ENCODE measurements around the gene CD46.

The CD46 gene

DNA sequence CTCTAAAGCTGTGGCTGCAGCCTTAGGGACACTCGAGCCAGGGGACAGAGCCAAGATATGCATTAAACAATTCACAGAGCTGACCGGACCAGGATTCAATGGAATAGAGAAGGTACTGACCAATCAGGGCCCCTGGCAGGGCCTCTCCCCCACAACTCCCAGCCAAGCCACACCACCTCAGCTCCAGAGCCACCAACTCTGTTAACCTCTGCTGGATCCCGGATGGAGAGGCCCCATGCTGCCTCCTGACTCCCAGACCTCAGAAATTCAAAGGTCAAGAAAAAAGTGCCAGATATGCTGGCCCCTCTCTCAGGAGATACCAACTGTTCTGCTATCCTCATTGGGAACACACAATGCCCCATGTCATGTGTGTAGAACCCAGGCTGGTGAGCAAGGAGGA is 62.1 kb downstream of the CD46 start:
- no peak for DNase-seq (ENCODE audit: low read depth in 2 of 2)

DNA sequence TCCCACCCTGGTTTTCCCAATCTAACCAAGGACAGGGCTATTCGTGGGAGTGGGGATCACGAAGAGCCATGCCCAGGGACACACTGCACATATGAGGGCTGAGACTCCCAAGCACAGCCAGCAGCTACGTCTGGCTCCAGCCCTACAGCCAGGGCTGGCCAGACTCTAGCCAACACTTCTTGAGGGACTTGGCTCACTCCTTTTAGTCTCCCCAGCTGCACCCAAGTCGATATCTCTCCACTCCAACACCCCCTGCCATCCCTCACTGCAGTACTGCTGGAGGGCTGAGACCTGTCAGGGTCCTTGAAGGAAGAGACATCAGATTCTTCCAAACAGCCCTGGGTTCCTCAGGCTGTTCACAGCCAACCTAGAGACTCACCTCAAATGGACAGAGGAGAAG is 62.6 kb downstream of the CD46 start:
- DNase-seq (ENCODE audit: low read depth in 2 of 2) = no peak

DNA sequence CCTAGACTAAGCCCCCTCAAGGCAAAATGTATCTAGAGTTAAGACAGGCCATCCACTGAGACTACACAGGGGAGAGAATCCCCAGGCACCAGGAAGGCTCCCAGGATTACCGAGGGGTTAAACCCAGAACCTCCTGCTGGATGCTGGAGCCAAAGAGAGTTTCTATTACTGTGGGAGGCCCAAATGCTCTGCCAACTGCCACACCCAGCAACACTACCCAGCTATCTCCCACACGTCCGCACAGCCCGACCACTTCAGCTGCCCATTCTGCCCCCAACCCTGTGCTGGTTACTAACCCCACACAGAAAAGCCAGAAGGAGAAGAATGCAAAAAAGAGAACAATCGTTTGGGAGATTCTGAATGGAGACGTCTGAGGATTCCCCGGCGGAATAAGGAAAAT is 63.6 kb downstream of the CD46 start:
- no peak for DNase-seq (ENCODE audit: low read depth in 2 of 2)

DNA sequence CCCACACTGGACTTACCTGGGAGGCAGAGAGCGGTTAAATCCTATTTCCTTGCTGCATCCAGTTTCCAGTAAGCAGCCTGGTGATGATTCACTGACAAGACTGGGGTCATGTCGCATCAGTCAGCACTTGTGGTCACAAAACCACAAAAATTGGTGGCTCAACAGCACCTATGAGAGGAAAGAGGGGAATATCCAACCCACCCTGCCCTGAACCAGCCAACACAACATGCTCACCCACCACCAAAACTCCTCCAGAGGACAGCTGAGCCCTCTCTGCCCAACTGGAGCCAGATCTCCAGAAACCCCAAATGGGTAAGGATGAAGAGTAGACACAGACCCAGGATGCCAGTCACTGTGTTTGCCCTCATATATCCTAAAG is 64.0 kb downstream of the CD46 start:
- peak; percentile 41 to 49 for DNase-seq (ENCODE audit: low read depth in 2 of 2)

DNA sequence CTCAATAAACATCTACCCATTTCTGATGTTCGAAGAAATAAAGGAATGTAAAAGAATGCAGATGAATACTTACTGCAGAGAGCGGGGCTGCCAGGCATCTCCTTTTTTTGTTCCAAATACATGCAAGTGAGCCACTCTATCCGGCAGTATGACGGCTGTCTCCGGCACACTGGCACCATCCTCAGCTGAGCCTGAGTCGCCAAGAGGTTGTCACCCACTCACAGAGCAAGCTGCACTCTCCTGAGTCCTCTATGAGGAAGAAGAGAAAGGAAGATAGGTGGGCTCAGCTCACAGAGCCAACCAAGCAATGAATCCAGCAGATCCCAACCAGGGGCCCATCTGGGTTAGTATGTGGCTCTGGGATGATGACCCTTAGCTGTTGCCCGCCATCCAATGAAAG is 65.3 kb downstream of the CD46 start:
- no peak for DNase-seq (ENCODE audit: low read depth in 2 of 2)

DNA sequence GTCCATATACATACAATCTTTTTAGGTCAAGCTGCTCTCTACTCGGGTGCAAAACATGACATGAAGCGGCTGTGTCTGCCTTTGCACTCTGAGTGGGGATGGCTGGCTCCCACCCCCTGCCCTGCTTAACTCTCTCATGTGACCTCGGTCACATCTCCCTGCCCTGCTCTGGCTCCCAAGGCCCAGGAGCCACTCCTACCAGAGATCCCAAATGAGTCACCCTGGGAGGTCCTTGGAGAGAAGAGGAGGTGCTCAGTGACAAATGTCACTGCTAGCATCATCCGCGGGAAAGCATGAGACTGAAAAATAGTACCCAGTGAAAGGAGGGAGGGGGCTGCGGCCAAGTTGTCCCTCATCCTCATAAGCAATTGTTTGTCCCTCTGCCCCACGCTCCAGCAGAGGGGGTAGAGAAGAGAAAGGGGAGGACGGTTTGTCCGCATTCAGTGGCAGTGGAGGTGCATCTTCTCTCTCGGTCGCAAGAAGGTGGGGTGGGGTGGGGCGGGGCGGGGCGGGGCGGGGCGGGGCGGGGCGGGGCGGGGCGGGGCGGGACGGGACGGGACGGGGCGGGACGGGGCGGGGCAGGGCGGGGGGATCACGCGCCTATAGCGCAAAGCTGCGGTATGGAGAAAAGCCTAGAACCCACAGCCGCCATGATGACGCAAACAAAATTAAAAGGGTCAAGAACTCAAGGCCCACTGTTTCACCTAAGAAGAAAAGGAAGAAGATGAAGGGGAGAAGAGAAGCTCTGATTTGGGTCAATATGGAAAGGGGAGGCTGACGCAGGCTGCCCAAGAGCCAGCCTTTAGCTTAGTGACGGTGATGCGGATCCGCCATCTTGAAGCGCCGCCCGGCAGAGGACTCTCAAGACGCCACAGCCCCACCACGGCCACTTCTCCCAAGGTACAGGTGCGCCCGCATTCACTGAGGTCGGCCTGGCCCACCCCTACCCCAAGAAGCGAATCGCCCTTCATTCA is 66.2 kb downstream of the CD46 start:
- no peak for DNase-seq (ENCODE audit: low read depth in 2 of 2)

DNA sequence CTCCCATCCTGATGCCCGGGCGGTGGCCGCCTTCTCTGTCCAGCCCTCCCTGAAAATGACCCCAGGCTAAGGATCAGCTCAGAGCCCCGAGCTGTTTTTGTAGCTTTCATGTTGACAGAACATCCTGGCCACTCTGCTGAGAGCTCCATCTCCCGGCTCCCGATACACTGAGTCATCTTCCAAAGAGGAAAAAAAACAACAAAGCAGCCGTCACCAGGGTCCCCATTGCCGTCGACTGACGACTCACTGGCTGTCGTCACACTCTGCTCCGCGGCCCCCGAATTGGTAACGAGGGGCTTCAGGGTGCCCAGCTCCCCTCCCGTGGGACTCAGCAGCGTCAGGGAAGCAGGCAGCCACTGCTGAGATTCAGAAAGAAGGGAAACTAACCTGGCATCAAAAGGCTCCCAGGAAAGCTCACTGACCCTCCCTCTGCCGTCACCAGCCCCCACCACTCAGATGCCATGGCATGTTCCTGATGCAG is 67.2 kb downstream of the CD46 start:
- no peak for DNase-seq (ENCODE audit: low read depth in 2 of 2)

DNA sequence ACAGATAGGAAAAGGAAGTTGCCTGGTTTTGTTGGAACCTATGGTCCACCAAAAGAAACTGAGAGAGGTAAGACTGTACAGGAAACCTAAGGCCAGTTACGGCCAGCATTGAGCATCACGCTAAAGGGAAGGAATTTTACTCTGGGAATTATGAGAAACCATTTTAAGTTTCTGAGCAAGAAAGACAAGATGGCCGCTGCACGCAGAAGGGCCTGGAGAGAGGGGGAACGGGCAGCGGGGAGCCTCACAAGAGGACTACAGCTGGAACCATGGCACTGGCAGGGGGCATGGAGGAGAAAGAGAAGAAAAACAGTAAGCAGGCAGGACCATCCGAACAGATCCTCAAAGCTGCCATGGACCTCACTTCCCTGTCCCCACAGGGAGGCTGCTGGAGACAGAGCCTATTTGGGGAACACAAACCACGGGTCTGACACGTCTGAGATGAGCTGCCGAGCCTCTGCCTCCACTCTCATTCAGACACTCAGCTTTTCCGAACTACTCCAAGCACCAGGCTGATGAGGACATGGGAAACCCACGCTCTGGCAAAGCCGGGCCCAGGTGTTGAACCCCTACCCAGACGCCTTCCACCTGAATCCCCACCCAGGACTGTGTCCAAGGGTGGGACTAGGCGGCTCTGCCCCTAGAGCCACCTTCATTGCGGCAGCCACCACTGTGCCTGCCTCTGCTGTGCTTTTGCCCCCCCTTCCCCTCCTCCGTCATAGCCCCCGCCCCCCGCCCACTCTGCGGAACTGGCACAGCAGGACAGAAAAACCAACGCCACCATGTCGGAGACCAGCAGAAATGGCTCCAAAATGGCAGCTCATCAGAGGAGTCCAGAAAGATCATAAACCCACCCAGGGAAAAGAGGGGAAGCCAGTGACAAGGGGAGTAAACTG is 69.0 kb downstream of the CD46 start:
- DNase-seq (ENCODE audit: low read depth in 2 of 2) = no peak

DNA sequence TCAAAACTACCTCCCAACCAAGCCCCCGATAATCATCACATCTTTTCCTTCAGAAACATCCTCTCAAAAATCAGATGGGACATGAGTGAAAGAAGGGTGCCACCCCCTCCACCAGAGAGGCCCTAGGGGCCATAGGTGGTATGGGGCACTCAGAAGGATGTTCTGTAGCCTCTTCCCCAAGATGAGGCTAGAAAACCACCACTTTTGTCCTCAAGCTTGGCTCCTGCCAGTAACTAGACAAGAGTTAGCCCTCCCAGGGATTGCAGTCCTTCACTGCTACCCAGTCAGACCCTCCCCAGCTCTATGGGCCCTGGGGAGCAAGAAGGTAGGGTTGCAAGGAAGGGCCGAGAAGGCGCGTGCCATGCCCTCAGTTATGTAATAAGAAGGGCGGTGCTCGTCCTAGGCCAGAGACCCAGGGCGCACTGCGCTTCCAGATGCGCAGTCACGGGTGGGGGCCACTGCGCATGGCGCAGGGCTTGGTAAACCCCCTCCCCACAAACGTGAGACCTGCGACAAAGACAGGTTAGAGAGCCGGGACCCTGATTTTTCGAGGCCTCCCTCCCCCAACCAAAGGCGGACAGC is 69.7 kb downstream of the CD46 start:
- no peak for DNase-seq (ENCODE audit: low read depth in 2 of 2)

DNA sequence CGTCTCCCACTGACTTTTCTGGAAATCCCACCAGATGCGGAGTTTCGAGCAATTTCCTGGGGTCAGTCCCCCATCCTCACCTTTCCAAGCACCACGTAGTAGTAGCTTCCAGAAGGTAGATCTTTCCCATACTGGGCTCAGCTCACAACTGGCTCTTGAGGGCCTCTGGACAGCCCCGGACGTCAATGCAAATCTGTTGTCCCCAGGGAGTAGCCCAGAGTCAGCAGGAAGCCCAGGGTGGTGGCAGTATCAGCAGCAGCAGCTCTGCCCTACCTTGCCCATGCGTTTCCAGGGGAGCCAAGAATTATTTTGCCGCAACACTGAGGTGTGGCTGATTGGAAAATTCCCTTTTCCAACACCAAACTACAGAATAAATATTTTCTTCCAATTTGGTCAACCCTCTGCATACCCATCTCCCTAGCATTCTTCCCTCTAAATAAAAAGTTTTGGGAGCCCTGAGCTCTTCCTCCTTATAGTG is 70.3 kb downstream of the CD46 start:
- DNase-seq (ENCODE audit: low read depth in 2 of 2) = no peak

DNA sequence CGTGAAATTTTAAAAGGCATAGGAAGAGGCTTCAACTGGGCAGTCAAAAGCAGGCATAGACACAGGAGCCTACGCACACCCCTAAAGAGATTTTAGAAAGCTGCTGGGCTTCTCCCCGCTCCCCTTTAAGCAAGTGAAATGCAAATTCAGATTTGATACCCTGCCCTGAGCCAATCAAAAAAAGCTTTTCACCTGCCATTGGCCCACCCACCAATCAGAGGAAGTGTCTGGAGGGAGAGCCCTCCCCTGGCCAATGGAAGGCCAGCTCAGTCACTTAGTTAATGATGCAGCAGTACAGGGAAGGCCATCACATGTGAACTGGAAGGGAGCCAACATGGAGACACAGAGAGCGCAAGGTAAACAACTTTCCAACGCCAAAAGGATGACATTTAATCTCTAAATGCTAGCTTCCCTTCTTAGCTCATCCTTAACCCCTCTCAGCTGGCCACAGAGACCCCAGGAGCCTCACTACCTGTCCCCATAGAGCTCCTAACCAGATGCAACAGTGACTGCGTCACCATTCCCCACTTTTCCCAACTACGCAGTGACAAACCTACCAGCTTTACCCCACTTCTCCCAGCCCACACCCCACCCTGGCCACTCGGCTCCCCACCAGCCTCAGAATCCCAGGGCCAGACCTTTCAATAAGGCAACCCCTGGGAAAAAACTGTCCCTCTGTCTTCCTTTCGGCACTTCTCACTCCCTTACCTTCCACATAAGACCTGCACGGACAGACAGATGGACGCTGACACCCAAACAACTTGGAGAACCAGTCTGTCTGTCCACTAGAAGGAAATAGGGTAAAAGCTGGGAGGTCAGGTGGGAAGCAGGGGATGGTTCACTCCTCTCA is 71.0 kb downstream of the CD46 start:
- peak; percentile 38 to 59 for DNase-seq (ENCODE audit: low read depth in 2 of 2)

DNA sequence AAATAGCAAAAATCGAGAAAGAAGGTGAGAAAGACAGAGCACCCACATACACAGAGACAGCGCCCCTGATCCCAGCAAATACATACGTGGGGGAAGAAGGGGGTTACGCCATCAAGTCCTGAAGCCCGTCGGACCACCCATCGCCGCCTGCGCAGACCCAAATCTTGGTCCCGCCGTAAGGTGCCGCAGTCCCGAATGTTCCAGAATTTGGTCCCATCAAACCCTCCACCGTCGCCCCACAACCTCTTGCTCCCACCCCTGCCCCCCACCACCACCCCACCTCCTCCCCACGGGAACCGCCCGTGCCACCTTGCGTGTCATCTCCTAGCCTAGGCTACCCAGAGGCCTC is 71.7 kb downstream of the CD46 start:
- DNase-seq (ENCODE audit: low read depth in 2 of 2) = no peak

DNA sequence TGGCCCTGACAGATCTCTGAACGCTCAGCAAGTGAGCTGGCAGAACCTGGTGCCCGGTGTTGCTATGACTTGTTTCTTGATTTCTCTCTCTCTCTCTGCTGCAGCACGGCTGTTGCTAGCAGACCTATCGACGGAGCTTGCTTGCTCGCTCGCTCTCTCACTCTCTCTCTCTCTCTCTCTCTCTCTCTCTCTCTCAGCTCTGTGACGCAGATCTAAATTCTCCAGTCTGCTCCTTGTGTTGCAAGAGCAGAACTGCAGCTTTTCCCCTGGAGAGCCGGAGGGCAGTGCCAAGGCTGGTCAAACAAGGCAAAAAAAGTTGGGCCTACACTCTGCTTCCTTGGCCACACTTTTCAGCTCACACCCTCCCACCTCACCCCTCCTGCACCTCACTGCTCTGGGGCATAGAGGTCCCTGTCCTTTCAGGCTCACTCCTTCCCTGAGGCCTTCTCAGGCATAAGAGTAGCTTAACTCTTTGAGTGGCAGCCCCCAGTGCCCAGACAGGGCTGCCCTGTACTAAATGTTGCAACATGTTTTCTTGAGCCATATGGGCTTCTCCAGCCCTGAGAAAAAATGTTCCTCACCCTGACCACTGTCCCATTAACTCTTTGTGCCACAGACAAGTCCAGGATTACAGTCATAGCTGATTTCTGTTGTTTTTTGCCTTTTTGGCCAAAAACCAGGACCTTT is 72.2 kb downstream of the CD46 start:
- DNase-seq (ENCODE audit: low read depth in 2 of 2) = peak; percentile 47 to 60

DNA sequence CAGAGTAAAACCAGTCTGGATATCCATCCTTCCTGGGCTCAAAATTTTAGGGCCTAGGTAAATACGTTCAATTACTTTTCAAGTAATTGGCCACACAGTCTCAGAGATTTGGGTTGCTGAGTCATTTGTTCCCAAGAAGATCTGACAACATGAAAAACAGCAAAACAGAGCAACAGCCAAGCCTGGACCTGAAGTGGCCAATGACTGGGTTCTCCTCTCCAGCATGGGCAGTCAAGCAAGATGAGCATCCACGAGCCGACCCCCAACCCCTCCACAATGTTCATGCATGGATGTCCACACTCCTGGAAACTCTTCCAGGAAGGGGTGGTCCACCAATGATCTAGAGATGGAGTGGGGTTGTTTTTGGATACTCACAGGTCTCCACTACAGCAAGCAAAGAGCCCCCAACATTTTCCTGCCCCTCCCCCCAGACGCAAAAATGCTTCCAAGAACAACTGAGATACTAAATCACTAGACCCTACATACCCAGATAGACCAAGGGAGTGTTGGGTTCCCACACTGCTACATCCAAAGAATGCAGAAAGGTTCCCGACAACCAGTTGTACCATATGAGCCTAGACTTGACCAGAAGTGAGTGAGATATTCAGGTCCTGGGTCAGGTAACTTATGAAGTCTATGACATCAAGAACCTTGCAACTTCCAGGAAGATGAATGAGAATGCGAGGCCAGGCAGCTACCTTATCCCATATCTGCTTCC is 73.0 kb downstream of the CD46 start:
- no peak for DNase-seq (ENCODE audit: low read depth in 2 of 2)

DNA sequence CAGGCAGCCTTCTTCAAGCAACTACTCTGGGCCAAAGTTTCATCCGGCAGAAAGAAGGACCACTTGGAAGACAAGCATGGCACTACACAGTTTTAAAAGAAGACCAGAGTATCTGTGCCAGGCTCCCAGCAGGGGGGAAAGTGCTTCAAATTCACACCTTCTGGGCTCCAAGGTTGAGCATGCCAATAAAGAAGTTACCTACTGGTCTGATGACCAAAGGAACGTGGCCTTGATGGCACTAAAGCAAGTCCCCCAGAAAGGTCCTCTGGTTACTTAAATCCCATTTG is 73.5 kb downstream of the CD46 start:
- no peak for DNase-seq (ENCODE audit: low read depth in 2 of 2)

DNA sequence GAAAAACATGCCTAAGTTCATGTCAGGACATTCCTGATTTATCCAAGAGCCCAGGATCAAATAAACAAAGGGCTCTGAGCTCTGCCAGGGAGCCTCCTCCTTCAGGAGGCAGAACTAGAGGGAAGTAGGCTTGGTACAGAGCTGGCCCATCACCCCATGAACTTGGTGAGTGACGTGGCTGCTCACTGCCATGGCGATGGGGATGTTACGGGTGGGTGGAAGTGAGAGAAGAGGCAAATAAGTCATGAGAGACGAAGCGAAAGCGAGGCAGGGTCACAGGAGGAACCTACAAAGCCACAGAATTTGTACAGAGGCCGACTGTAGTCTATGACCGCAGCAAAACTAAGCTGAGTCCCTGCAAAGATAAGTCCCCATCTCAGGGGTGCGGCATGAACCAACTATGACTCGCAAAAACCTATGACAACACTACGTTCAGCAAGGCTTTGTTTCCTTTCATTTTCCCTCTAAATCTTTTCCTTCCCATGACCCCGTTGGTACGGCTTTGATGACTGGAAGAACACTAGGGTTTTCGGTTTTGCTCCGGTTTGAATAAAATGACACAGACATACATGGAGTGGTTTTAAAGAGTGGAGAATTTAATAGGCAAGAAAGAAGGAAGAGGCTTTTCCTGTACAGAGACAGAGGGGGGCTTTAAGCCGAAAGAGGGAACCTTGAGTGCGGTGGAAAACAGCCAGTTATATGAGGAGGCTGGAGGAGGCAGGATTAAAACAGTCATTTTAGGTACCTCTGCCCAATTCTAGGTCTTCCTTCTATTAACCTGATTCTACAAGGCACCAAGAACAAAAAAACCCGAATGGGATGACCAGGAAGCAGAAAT is 74.1 kb downstream of the CD46 start:
- DNase-seq (ENCODE audit: low read depth in 2 of 2) = peak; percentile 81 to 85

DNA sequence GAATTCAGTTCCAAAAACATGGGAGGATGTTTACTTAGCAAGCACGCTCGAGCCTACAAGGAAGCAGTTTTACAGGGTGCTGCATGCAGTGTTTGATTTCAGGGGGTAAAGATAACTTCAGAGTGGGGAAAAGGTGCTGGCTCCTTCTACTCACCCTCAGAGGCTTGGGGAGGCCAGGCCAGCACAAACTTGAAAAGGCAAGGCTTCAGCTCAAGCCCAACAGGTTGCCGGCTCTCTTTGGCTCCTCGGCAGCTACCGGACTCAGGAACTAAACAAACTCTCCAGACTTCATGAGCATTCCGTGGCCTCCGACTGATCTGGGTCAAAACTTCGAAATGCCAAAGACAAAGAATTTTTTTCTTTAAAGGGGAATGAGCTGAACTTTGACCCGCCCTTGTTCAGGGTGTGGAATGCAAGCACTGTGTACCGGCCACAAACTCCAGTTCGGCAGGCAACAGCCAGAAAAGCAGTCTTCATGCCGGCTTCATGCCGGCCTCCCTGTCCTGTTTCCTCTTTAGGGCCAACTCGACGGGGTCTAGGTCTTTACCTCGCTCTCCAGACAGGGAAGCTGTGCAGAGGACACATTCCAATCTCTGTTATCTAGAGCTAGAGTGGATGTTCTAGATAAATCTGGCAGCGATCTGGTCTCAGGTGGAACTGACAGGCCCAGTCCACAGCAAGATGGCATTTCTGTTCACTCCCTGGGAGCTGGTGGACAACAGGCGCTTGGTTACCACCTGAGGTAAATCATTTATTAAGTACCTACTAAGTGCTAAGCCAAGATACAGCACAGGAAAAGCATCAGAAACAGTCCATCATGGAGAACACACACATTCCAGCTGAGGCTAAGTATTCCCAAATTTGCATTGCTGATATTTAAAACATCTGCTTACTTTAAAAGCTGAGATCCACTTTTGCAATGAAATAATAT is 75.0 kb downstream of the CD46 start:
- DNase-seq (ENCODE audit: low read depth in 2 of 2) = no peak

DNA sequence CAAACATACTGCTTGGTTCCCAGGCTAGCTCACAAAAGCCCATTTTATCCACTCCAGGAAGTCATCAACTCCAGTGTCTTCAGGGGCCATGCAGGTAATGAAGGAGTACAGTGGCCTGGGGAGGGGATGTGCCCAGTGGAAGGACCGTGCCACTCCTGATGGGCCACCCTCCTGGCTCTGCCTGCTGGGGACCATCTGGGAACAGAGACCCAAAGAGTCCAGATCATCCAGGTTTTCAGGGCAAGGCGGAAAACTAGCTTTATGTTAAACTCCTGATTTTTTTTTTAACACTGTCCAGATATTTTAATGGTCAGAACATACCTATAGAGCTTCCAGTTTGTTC is 75.6 kb downstream of the CD46 start:
- DNase-seq (ENCODE audit: low read depth in 2 of 2) = no peak

All from stimulated activated CD8-positive, alpha-beta memory T cell treated with anti-CD3 and anti-CD28 coated beads, Interleukin-15, amount 100 ng/mL, for 48 hours (primary cell).